Astrocyte (in vitro differentiated cells and primary cell): ENCODE measurements around the gene PDE9A. TPM values are rescaled to one million over a fixed set of nuclear protein-coding genes. Genes with fewer than 3 reads are reported as not detected.

Source experiments
- DNase-seq: peaks from one replicate; pipeline ENCODE4 v3.0.0-alpha.2; 2010; ENCODE audit warnings: low read depth
- FAIRE-seq: peaks from 2 replicates; lab custom pipeline; 2011; peaks lifted over from hg19 to GRCh38; lab: Jason Lieb, UNC
- H2AFZ ChIP-seq: 2 replicates; pipeline ENCODE4 v1.6.0; 2012; ENCODE audit warnings: low read depth, low read length, inconsistent platforms
- H3K27ac ChIP-seq: 2 replicates; pipeline ENCODE4 v1.5.1; 2011; ENCODE audit warnings: low read depth, low read length, inconsistent platforms
- H3K27me3 ChIP-seq: 2 replicates; pipeline ENCODE4 v1.6.0; 2011; ENCODE audit warnings: low read length, inconsistent platforms; ENCODE audit not compliant: insufficient read depth
- H3K36me3 ChIP-seq: 2 replicates; pipeline ENCODE4 v1.5.1; 2011; ENCODE audit warnings: low read length, inconsistent platforms; ENCODE audit not compliant: insufficient read depth
- H3K4me1 ChIP-seq: 2 replicates; pipeline ENCODE4 v1.5.1; 2011; ENCODE audit warnings: low read length, inconsistent platforms; ENCODE audit not compliant: insufficient read depth
- H3K4me2 ChIP-seq: 2 replicates; pipeline ENCODE4 v1.6.0; 2012; ENCODE audit warnings: low read length, inconsistent platforms
- H3K4me3 ChIP-seq: 2 replicates; pipeline ENCODE4 v1.5.1; 2011; ENCODE audit warnings: low read depth, mild to moderate bottlenecking, low read length, inconsistent platforms; ENCODE audit not compliant: insufficient read depth
- H3K79me2 ChIP-seq: 2 replicates; pipeline ENCODE4 v1.6.0; 2012; ENCODE audit warnings: mild to moderate bottlenecking, low read length, inconsistent platforms; ENCODE audit not compliant: insufficient read depth
- H3K9ac ChIP-seq: 2 replicates; pipeline ENCODE4 v1.6.0; 2012; ENCODE audit warnings: mild to moderate bottlenecking, low read length, inconsistent platforms
- H3K9me3 ChIP-seq: 2 replicates; pipeline ENCODE4 v1.5.1; 2012; ENCODE audit warnings: low read depth, mild to moderate bottlenecking, low read length, inconsistent platforms; ENCODE audit not compliant: insufficient read depth
- H4K20me1 ChIP-seq: 2 replicates; pipeline ENCODE4 v1.6.0; 2012; ENCODE audit warnings: low read length, inconsistent platforms; ENCODE audit not compliant: insufficient read depth
- H3K27ac Mint-ChIP-seq: one replicate; pipeline ENCODE4 v1.8.0; 2021; ENCODE audit warnings: mild to moderate bottlenecking, mixed read lengths; ENCODE audit not compliant: unreplicated experiment
- H3K27me3 Mint-ChIP-seq: one replicate; pipeline ENCODE4 v1.8.0; 2021; ENCODE audit warnings: low read depth, mixed read lengths; ENCODE audit not compliant: unreplicated experiment
- H3K36me3 Mint-ChIP-seq: one replicate; pipeline ENCODE4 v1.8.0; 2021; ENCODE audit warnings: low read depth, mixed read lengths; ENCODE audit not compliant: unreplicated experiment
- H3K4me1 Mint-ChIP-seq: one replicate; pipeline ENCODE4 v1.8.0; 2021; ENCODE audit warnings: low read depth, mixed read lengths; ENCODE audit not compliant: unreplicated experiment
- H3K4me3 Mint-ChIP-seq: one replicate; pipeline ENCODE4 v1.8.0; 2021; ENCODE audit warnings: mild to moderate bottlenecking, moderate library complexity, mixed read lengths; ENCODE audit not compliant: unreplicated experiment
- H3K9me3 Mint-ChIP-seq: one replicate; pipeline ENCODE4 v1.8.0; 2021; ENCODE audit warnings: mild to moderate bottlenecking, mixed read lengths; ENCODE audit not compliant: unreplicated experiment
- EZH2 ChIP-seq: IDR thresholded peaks from 2 replicates; pipeline ENCODE4 v1.6.1; 2012; ENCODE audit warnings: mild to moderate bottlenecking, low read length, inconsistent platforms; ENCODE audit not compliant: insufficient read depth
- total RNA-seq: library from RNA; stranded (reverse); gene quantifications from 2 replicates; pipeline ENCODE4 v1.2.1, GENCODE V29; 2021
- TF ChIP-seq, protein P1 (sequence below): IDR thresholded peaks from 2 replicates; pipeline ENCODE4 v1.5.1; 2011; ENCODE audit warnings: low read depth, mild to moderate bottlenecking, inconsistent platforms, low read length, moderate library complexity; ENCODE audit not compliant: insufficient read depth

PDE9A gene
- total RNA-seq, 1 donor from 2014 or later, result 7.8 TPM

DNA sequence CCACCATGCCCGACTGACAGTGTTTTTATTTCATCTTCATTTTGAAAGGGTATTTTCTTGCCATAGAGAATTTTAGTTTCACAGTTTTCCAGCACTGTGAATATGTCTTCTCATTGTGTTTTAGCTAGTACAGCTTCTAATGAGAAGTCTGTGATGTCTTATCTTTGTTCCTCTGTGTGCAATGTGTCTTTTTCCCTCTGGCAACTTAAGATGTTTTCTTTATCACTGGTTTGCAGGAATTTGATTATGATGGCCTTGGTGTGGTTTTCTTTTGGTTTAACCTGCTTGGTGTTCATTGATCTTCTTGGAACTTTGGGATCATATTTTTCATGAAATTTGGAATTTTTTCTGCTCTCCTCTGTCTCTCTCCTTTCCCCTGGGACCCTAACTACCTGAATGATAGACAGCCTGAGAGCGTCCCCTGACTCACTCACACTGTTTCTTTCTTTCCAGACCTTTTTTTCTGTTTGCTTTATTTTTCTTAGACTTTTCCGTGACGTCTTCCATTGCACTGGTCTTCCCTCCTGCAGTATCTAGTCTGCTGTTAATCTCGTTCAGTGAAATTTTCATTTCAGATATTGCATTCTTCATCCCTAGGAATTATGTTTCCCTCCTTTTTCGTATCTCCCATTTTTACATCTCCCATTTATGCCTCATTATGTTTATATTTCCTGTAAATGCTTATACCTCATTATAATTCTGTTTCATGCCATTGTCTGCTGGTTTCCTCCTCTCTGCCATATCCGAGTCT, 48.5 kb downstream of the PDE9A start:
- FAIRE-seq (no peak), DNase-seq (no peak)
- Histone ChIP-seq H4K20me1 (no peaks in the 10 kb centered on the region), H3K27me3 (peaks cover 10% of the 10 kb centered on the region), H3K9me3 (no peaks in the 10 kb centered on the region), H3K4me2 (no peak overlapping the region), H3K4me3 (no peak overlapping the region), H3K9ac (no peak overlapping the region), H2AFZ (no peak overlapping the region), H3K27ac (no peak overlapping the region), H3K79me2 (no peaks in the 10 kb centered on the region), H3K36me3 (no peaks in the 10 kb centered on the region), H3K4me1 (no peaks in the 10 kb centered on the region)
- TF ChIP-seq, protein P1, sequence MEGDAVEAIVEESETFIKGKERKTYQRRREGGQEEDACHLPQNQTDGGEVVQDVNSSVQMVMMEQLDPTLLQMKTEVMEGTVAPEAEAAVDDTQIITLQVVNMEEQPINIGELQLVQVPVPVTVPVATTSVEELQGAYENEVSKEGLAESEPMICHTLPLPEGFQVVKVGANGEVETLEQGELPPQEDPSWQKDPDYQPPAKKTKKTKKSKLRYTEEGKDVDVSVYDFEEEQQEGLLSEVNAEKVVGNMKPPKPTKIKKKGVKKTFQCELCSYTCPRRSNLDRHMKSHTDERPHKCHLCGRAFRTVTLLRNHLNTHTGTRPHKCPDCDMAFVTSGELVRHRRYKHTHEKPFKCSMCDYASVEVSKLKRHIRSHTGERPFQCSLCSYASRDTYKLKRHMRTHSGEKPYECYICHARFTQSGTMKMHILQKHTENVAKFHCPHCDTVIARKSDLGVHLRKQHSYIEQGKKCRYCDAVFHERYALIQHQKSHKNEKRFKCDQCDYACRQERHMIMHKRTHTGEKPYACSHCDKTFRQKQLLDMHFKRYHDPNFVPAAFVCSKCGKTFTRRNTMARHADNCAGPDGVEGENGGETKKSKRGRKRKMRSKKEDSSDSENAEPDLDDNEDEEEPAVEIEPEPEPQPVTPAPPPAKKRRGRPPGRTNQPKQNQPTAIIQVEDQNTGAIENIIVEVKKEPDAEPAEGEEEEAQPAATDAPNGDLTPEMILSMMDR, result no peak
- TF ChIP-seq EZH2, result no peak
- Mint-ChIP-seq H3K27me3 (peaks cover 38% of the 10 kb centered on the region), H3K27ac (no peak overlapping the region), H3K4me3 (no peak overlapping the region), H3K36me3 (peaks cover 16% of the 10 kb centered on the region), H3K4me1 (peaks cover 2% of the 10 kb centered on the region), H3K9me3 (peaks cover 26% of the 10 kb centered on the region)

- H3K9ac ChIP-seq, result no peak overlapping the region
- no peak overlapping the region for H3K27ac ChIP-seq
- TF ChIP-seq, protein P1, result no peak
- no peak for TF ChIP-seq EZH2
- H3K36me3 ChIP-seq, result no peaks in the 10 kb centered on the region
- DNase-seq (no peak), FAIRE-seq (no peak)
- Mint-ChIP-seq H3K27me3 (peaks cover 34% of the 10 kb centered on the region), H3K4me3 (no peak overlapping the region), H3K27ac (no peak overlapping the region), H3K4me1 (peaks cover 2% of the 10 kb centered on the region), H3K9me3 (peaks cover 26% of the 10 kb centered on the region), H3K36me3 (peaks cover 12% of the 10 kb centered on the region)
- H3K4me3 ChIP-seq, result no peak overlapping the region
- no peak overlapping the region for H3K4me2 ChIP-seq
- no peaks in the 10 kb centered on the region for H3K4me1 ChIP-seq
- no peak overlapping the region for H2AFZ ChIP-seq
- H3K9me3 ChIP-seq, result no peaks in the 10 kb centered on the region
- H3K27me3 ChIP-seq, result peaks cover 10% of the 10 kb centered on the region
- H3K79me2 ChIP-seq, result no peaks in the 10 kb centered on the region
- no peaks in the 10 kb centered on the region for H4K20me1 ChIP-seq
These were observed 49.3 kb downstream of the PDE9A start for GRCh38 chr21:42702720-42703119.
